ENCODE data around the gene IKZF2. TPM values are rescaled to one million over a fixed set of nuclear protein-coding genes. Genes with fewer than 3 reads are reported as not detected.

IKZF2 gene
- total RNA-seq, 1 donor from 2014 or later, result 0.86 TPM

GRCh38 chr2:213149294-213149875 is 2.0 kb downstream of the IKZF2 start:
- no peak for TF ChIP-seq CTCF (conservative IDR thresholded peaks at IDR 0.05; ENCODE audit: low read depth, low read length)
- DNase-seq (ENCODE audit: low read depth), result no peak
- peak overlapping the region; percentile 79 for H3K4me3 ChIP-seq (ENCODE audit: low read depth, low read length)

GRCh38 chr2:213148572-213149261 is 2.7 kb downstream of the IKZF2 start:
- H3K4me3 ChIP-seq (ENCODE audit: low read depth, low read length), result no peak overlapping the region
- DNase-seq (ENCODE audit: low read depth), result no peak
- TF ChIP-seq CTCF (conservative IDR thresholded peaks at IDR 0.05; ENCODE audit: low read depth, low read length), result no peak

- no peak for DNase-seq (ENCODE audit: low read depth)
- no peak for TF ChIP-seq CTCF (conservative IDR thresholded peaks at IDR 0.05; ENCODE audit: low read depth, low read length)
These were observed 3.9 kb downstream of the IKZF2 start for GRCh38 chr2:213147538-213147937.

GRCh38 chr2:213145715-213146242 is 5.6 kb downstream of the IKZF2 start:
- no peak for TF ChIP-seq CTCF (conservative IDR thresholded peaks at IDR 0.05; ENCODE audit: low read depth, low read length)
- H3K4me3 ChIP-seq (ENCODE audit: low read depth, low read length), result no peak overlapping the region
- no peak for DNase-seq (ENCODE audit: low read depth)

More at GRCh38 chr2:213147538-213147937, 3.9 kb downstream of the IKZF2 start:
- H3K4me3 ChIP-seq (ENCODE audit: low read depth, low read length), result no peak overlapping the region

GRCh38 chr2:213137064-213137463 is 14.3 kb downstream of the IKZF2 start:
- no peak overlapping the region for H3K4me3 ChIP-seq (ENCODE audit: low read depth, low read length)
- no peak for TF ChIP-seq CTCF (conservative IDR thresholded peaks at IDR 0.05; ENCODE audit: low read depth, low read length)
- DNase-seq (ENCODE audit: low read depth), result no peak

- no peak for DNase-seq (ENCODE audit: low read depth)
- TF ChIP-seq CTCF (conservative IDR thresholded peaks at IDR 0.05; ENCODE audit: low read depth, low read length), result no peak
- H3K4me3 ChIP-seq (ENCODE audit: low read depth, low read length), result no peak overlapping the region
These were observed 22.1 kb downstream of the IKZF2 start for GRCh38 chr2:213129311-213129710.

All from epithelial cell of proximal tubule (primary cell).